Measurements from ENCODE around the gene TMEM63C. TPM values are rescaled to one million over a fixed set of nuclear protein-coding genes. Genes with fewer than 3 reads are reported as not detected.

Gene TMEM63C
- total RNA-seq, 2 experiments from 2014 or later, result 3.3 to 3.6 TPM

DNA sequence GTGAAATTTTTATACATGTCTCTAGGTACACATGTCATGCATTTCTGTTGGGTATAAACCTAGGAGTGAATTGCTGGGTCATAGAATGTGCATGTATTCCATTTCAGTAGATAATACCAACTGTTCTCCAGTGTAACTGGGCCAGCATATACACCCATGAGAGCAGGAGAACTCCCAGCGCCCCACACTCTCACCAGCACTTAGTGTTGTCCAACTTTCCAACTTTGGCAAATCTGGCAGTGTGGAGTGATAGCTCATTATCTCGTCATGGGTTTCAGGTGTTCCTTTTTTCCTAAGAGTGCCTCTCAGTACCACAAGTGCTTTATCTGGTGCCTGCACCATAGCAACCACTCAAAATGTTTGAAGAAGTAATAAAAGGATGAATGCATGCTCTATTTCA, 49.3 kb downstream of the TMEM63C start:
- Mint-ChIP-seq H3K36me3 (ENCODE audit: low read depth) (no peaks in the 10 kb centered on the region), H3K4me3 (no peak overlapping the region), H3K27me3 (no peaks in the 10 kb centered on the region), H3K27ac (no peak overlapping the region), H3K4me1 (ENCODE audit: low read depth) (no peaks in the 10 kb centered on the region), H3K9me3 (no peaks in the 10 kb centered on the region)
- POLR2A ChIA-PET, result no interaction called here
- no peak for TF ChIP-seq CTCF (IDR thresholded peaks at IDR 0.05)
- DNase-seq, result no peak
- intact Hi-C loops (cut with micrococcal nuclease), result no loop called here
- CTCF ChIA-PET, result no interaction called here
- ATAC-seq, result no peak

DNA sequence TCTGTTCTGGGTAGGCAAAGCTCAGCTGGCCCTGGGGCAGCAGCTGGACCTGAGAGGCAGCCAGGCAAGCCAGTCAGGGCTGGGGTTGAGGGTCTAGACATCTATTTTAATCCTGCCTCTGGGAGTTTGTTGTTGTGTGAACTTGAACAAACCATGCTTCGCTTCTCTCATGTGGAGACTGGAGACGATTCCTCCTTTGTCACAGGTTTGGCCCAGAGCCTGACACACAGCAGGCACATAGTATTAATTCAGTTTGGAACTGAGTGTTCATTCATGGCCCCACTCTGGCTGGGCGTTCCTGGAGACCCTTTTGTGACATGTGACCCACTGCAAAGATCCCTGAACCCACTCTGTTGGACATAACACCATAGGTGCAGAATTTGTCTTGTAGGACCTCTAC, 50.1 kb downstream of the TMEM63C start:
- H3K27me3 Mint-ChIP-seq, result no peaks in the 10 kb centered on the region

GRCh38 chr14:77236814-77237213, 55.2 kb downstream of the TMEM63C start:
- Mint-ChIP-seq H3K27me3 (no peaks in the 10 kb centered on the region), H3K4me3 (no peak overlapping the region), H3K27ac (no peak overlapping the region), H3K9me3 (no peaks in the 10 kb centered on the region), H3K4me1 (ENCODE audit: low read depth) (no peaks in the 10 kb centered on the region), H3K36me3 (ENCODE audit: low read depth) (no peaks in the 10 kb centered on the region)
- DNase-seq (no peak), ATAC-seq (no peak)
- no peak for TF ChIP-seq CTCF (IDR thresholded peaks at IDR 0.05)
- ChIA-PET POLR2A (no interaction called here), CTCF (interaction anchor here (2.1 kb wide), 1 partner anchor 24 kb away, joined by 9 read pairs; no protein-coding TSS in a partner anchor)
- intact Hi-C loops (cut with micrococcal nuclease), result no loop called here

More for the DNA sequence above, 50.1 kb downstream of the TMEM63C start:
- Mint-ChIP-seq H3K9me3 (no peaks in the 10 kb centered on the region), H3K27ac (no peak overlapping the region), H3K4me1 (ENCODE audit: low read depth) (no peaks in the 10 kb centered on the region), H3K36me3 (ENCODE audit: low read depth) (no peaks in the 10 kb centered on the region), H3K4me3 (no peak overlapping the region)
- intact Hi-C loops (cut with micrococcal nuclease), result no loop called here
- ChIA-PET POLR2A (no interaction called here), CTCF (no interaction called here)
- ATAC-seq (no peak), DNase-seq (no peak)
- TF ChIP-seq CTCF (IDR thresholded peaks at IDR 0.05), result no peak

DNA sequence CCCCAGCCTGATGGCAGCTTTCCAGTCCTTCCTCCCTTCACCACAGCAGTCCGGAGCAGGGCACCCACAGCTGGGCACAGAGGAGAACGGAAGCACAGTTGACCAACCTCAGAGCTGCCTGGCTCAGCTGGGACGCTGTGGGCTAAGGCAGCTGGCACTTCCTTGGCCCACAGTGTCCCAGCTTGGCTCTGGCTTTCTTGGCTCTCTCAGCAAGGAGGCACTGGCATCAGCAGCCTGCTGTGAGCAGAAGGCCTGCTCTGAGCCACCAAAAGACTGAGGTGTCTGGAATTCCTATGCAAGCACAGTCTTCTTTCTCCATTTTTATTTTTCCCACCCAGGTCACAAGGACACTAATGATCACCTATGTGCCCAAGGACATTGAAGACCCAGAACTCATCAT, 56.8 kb downstream of the TMEM63C start:
- H3K27me3 Mint-ChIP-seq, result no peaks in the 10 kb centered on the region
- ChIA-PET CTCF (interaction anchor here (1.0 to 2.1 kb wide), 4 partner anchors 16 to 86 kb away, joined by 3 to 9 read pairs (median 4); no protein-coding TSS in a partner anchor), POLR2A (interaction anchor here (0.8 kb wide), 1 partner anchor 30 kb away, joined by 3 read pairs; no protein-coding TSS in a partner anchor)
- no peak overlapping the region for H3K27ac Mint-ChIP-seq
- no peak for TF ChIP-seq CTCF (IDR thresholded peaks at IDR 0.05)
- no peaks in the 10 kb centered on the region for H3K9me3 Mint-ChIP-seq
- ATAC-seq, result no peak
- no peak overlapping the region for H3K4me3 Mint-ChIP-seq
- intact Hi-C loops (cut with micrococcal nuclease), result no loop called here
- no peak for DNase-seq
- no peaks in the 10 kb centered on the region for H3K4me1 Mint-ChIP-seq (ENCODE audit: low read depth)
- no peaks in the 10 kb centered on the region for H3K36me3 Mint-ChIP-seq (ENCODE audit: low read depth)

GRCh38 chr14:77238996-77239395, 57.4 kb downstream of the TMEM63C start:
- intact Hi-C loops (cut with micrococcal nuclease), result no loop called here
- ATAC-seq (no peak), DNase-seq (no peak)
- H3K4me3 Mint-ChIP-seq, result no peak overlapping the region
- no peaks in the 10 kb centered on the region for H3K9me3 Mint-ChIP-seq
- no peaks in the 10 kb centered on the region for H3K4me1 Mint-ChIP-seq (ENCODE audit: low read depth)
- CTCF ChIA-PET, result interaction anchor here (1.0 to 2.1 kb wide), 3 partner anchors 26 to 87 kb away, joined by 3 to 9 read pairs (median 5); no protein-coding TSS in a partner anchor
- no peaks in the 10 kb centered on the region for H3K27me3 Mint-ChIP-seq
- POLR2A ChIA-PET, result interaction anchor here (1.4 kb wide), 1 partner anchor 36 kb away, joined by 3 read pairs; no protein-coding TSS in a partner anchor
- no peaks in the 10 kb centered on the region for H3K36me3 Mint-ChIP-seq (ENCODE audit: low read depth)
- TF ChIP-seq CTCF (IDR thresholded peaks at IDR 0.05), result no peak
- H3K27ac Mint-ChIP-seq, result no peak overlapping the region

Data from activated CD8-positive, alpha-beta T cell treated with anti-CD3 and anti-CD28 coated beads for 36 hours (primary cell).